ENCODE data around the gene ACBD4.

- TF ChIP-seq POLR2A (IDR thresholded peaks at IDR 0.05; ENCODE audit: low read depth, low read length): no peak
- no peak for TF ChIP-seq POLR2AphosphoS5 (IDR thresholded peaks at IDR 0.05; ENCODE audit: low read depth, low read length)
Observed at GRCh38 chr17:45127548-45128300, 7.8 kb upstream of the ACBD4 start.
